GM12878 (cell line): ENCODE results near the gene FBXL16. TPM values are rescaled to one million over a fixed set of nuclear protein-coding genes. Genes with fewer than 3 reads are reported as not detected.

Source experiments
- ASH2L ChIP-seq: fragments of 300-600, 200-600 bp; sonication (generic); IDR thresholded peaks from 2 replicates; pipeline ENCODE4 v1.6.1; 2017; ENCODE audit warnings: low read depth, mild to moderate bottlenecking, borderline replicate concordance
- BCL11A ChIP-seq: IDR thresholded peaks from 2 replicates; pipeline ENCODE4 v1.6.1; 2011; ENCODE audit warnings: low read depth, low read length
- BCLAF1 ChIP-seq: fragments of 450-650 bp; IDR thresholded peaks from 2 replicates; pipeline ENCODE4 v1.6.1; 2017; ENCODE audit warnings: antibody characterized with exemption, mild to moderate bottlenecking, moderate library complexity
- ETV6 ChIP-seq, 2 experiments: fragments of 450-650 bp in 1 of 2; IDR thresholded peaks in 1 of 2; conservative IDR thresholded peaks in 1 of 2; 2 replicates each; pipeline ENCODE4 v1.6.1; 2014; ENCODE audit warnings: antibody characterized with exemption in 1 of 2, borderline replicate concordance in 1 of 2, low read depth in 1 of 2, mild to moderate bottlenecking in 1 of 2, moderate library complexity in 1 of 2
- HDAC6 ChIP-seq: fragments of 200-600 bp; sonication (generic); IDR thresholded peaks from one replicate; pipeline ENCODE4 v1.8.0; 2017; ENCODE audit warnings: antibody characterized with exemption; ENCODE audit not compliant: unreplicated experiment
- IKZF1 ChIP-seq: fragments of 450-650 bp; conservative IDR thresholded peaks from 2 replicates; pipeline ENCODE4 v1.6.1; 2017; ENCODE audit warnings: antibody characterized with exemption, mild to moderate bottlenecking
- MTA2 ChIP-seq: fragments of 450-650 bp; IDR thresholded peaks from 2 replicates; pipeline ENCODE4 v1.6.1; 2016; ENCODE audit warnings: low read depth, mild to moderate bottlenecking, moderate library complexity
- MYC ChIP-seq: IDR thresholded peaks from 2 replicates; pipeline ENCODE4 v1.6.1; 2011; ENCODE audit warnings: mild to moderate bottlenecking, low read length, moderate library complexity, inconsistent platforms; ENCODE audit not compliant: insufficient read depth, insufficient replicate concordance, insufficient read length, severe bottlenecking
- NFYA ChIP-seq: IDR thresholded peaks from 2 replicates; pipeline ENCODE4 v1.6.1; 2011; ENCODE audit warnings: low read depth, mild to moderate bottlenecking, low read length, improper control_type of control experiment, borderline replicate concordance
- NR2F1 ChIP-seq: fragments of 450-650 bp; conservative IDR thresholded peaks from 2 replicates; pipeline ENCODE4 v1.6.1; 2017; ENCODE audit warnings: mild to moderate bottlenecking
- POLR2A ChIP-seq: IDR thresholded peaks from 2 replicates; pipeline ENCODE4 v1.6.1; 2011; ENCODE audit warnings: low read depth, mild to moderate bottlenecking, low read length
- POLR2AphosphoS5 ChIP-seq: IDR thresholded peaks from 2 replicates; pipeline ENCODE4 v1.6.1; 2011; ENCODE audit warnings: mild to moderate bottlenecking, low read length, inconsistent platforms
- RAD21 ChIP-seq: IDR thresholded peaks from 2 replicates; pipeline ENCODE4 v1.6.1; 2011; ENCODE audit warnings: mild to moderate bottlenecking, low read depth, low read length, moderate library complexity; ENCODE audit not compliant: insufficient read depth
- RB1 ChIP-seq: fragments of 450-650 bp; formaldehyde crosslinking; IDR thresholded peaks from 2 replicates; pipeline ENCODE4 v1.6.1; 2017; ENCODE audit warnings: mild to moderate bottlenecking, borderline replicate concordance
- RUNX3 ChIP-seq: IDR thresholded peaks from 2 replicates; pipeline ENCODE4 v1.6.1; 2012; ENCODE audit warnings: low read length, inconsistent platforms
- SMAD5 ChIP-seq: IDR thresholded peaks from 2 replicates; pipeline ENCODE4 v1.6.1; 2016; ENCODE audit warnings: antibody characterized with exemption, low read depth
- SMC3 ChIP-seq: IDR thresholded peaks from 2 replicates; pipeline ENCODE4 v1.6.1; 2011; ENCODE audit warnings: low read length, improper control_type of control experiment, borderline replicate concordance
- STAT1 ChIP-seq: fragments of 450-650 bp; conservative IDR thresholded peaks from 2 replicates; pipeline ENCODE4 v1.6.1; 2014; ENCODE audit warnings: antibody characterized with exemption, mild to moderate bottlenecking
- SUZ12 ChIP-seq: fragments of 200-600 bp; sonication (generic); IDR thresholded peaks from one replicate; pipeline ENCODE4 v1.6.1; 2018; ENCODE audit warnings: antibody characterized with exemption, mild to moderate bottlenecking; ENCODE audit not compliant: unreplicated experiment
- TCF12 ChIP-seq: IDR thresholded peaks from 2 replicates; pipeline ENCODE4 v1.6.1; 2011; ENCODE audit warnings: low read depth, mild to moderate bottlenecking, low read length
- YY1 ChIP-seq: IDR thresholded peaks from 2 replicates; pipeline ENCODE4 v1.6.1; 2011; ENCODE audit warnings: low read depth, mild to moderate bottlenecking, low read length
- ZNF384 ChIP-seq: IDR thresholded peaks from 2 replicates; pipeline ENCODE4 v1.6.1; 2012; ENCODE audit warnings: low read depth, mild to moderate bottlenecking, low read length, improper control_type of control experiment, borderline replicate concordance
- ZSCAN29 ChIP-seq: fragments of 450-650 bp; IDR thresholded peaks from 2 replicates; pipeline ENCODE4 v1.6.1; 2017; ENCODE audit warnings: mild to moderate bottlenecking, moderate library complexity
- polyA plus RNA-seq, 11 experiments: library from polyadenylated mRNA; depleted of rRNA in 4 of 11; unstranded in 6 of 11; stranded (reverse) in 5 of 11; fragments of >200 nt; fragmentation: Nextera tagmentation in 4 of 11; fragmentation: Illumina TruSeq in 1 of 11; extraction: Ambion mirVana in 4 of 11; extraction: Trizol in 1 of 11; gene quantifications; 1 replicate in 1 of 11; 2 replicates in 10 of 11; pipeline versions ENCODE4 v1.2.1 to v1.2.3, GENCODE V29; 2011 to 2016; ENCODE audit warnings: inconsistent platforms in 2 of 11, missing spikeins in 2 of 11, low read depth in 1 of 11
- total RNA-seq, 4 experiments: library from RNA; depleted of rRNA in 3 of 4; stranded (reverse); fragments of >200 nt in 3 of 4; fragmentation: Illumina TruSeq in 1 of 4; extraction: Trizol in 1 of 4; gene quantifications; 2 replicates each; pipeline versions ENCODE4 v1.2.1 to v1.2.3, GENCODE V29; 2013 to 2021
- TF ChIP-seq, protein P1 (sequence below): fragments of 450-650 bp; formaldehyde crosslinking; IDR thresholded peaks from 2 replicates; pipeline ENCODE4 v1.5.0; 2022; ENCODE audit warnings: mild to moderate bottlenecking, missing genetic modification characterization
- TF ChIP-seq, protein P2 (sequence below): IDR thresholded peaks from 2 replicates; pipeline ENCODE4 v1.6.1; 2011; ENCODE audit warnings: borderline replicate concordance, low read depth, mild to moderate bottlenecking, moderate library complexity, mixed read lengths, low read length; ENCODE audit not compliant: insufficient read depth; ENCODE audit errors: extremely low read length

Gene FBXL16
- total and polyA plus RNA-seq, 10 of the 15 experiments (the other 5 are each of a cell fraction or from before 2014, with no cell fraction given), result 0.13 to 1.4 (median 0.24) TPM

- TF ChIP-seq, protein P1, sequence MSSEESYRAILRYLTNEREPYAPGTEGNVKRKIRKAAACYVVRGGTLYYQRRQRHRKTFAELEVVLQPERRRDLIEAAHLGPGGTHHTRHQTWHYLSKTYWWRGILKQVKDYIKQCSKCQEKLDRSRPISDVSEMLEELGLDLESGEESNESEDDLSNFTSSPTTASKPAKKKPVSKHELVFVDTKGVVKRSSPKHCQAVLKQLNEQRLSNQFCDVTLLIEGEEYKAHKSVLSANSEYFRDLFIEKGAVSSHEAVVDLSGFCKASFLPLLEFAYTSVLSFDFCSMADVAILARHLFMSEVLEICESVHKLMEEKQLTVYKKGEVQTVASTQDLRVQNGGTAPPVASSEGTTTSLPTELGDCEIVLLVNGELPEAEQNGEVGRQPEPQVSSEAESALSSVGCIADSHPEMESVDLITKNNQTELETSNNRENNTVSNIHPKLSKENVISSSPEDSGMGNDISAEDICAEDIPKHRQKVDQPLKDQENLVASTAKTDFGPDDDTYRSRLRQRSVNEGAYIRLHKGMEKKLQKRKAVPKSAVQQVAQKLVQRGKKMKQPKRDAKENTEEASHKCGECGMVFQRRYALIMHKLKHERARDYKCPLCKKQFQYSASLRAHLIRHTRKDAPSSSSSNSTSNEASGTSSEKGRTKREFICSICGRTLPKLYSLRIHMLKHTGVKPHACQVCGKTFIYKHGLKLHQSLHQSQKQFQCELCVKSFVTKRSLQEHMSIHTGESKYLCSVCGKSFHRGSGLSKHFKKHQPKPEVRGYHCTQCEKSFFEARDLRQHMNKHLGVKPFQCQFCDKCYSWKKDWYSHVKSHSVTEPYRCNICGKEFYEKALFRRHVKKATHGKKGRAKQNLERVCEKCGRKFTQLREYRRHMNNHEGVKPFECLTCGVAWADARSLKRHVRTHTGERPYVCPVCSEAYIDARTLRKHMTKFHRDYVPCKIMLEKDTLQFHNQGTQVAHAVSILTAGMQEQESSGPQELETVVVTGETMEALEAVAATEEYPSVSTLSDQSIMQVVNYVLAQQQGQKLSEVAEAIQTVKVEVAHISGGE (CRISPR knock-in tag), result no peak
- TF ChIP-seq SMC3 (peak; percentile 37; the same call in 1 of the 2 replicates), HDAC6 (no peak), IKZF1 (no peak), ZNF384 (no peak), RB1 (no peak; the same call in 1 of the 2 replicates), ETV6 (conservative IDR thresholded peaks at IDR 0.05 in 1 of 2, IDR thresholded peaks at IDR 0.05 in 1 of 2; ENCODE audit: borderline replicate concordance in 1 of 2, low read depth in 1 of 2) (no peak), SUZ12 (no peak), ZSCAN29 (no peak), SMAD5 (no peak), TCF12 (0 out of 2 replicates have a peak, but pooled peaks have one; percentile 4), MYC (no peak), RAD21 (peak; percentile 23; the same call in 1 of the 2 replicates), RUNX3 (no peak), YY1 (peak; percentile 38; the same call in 1 of the 2 replicates), NFYA (no peak), BCL11A (no peak), NR2F1 (no peak), ASH2L (no peak), STAT1 (no peak), MTA2 (no peak), BCLAF1 (no peak), POLR2AphosphoS5 (no peak), POLR2A (no peak)
- TF ChIP-seq, protein P2, sequence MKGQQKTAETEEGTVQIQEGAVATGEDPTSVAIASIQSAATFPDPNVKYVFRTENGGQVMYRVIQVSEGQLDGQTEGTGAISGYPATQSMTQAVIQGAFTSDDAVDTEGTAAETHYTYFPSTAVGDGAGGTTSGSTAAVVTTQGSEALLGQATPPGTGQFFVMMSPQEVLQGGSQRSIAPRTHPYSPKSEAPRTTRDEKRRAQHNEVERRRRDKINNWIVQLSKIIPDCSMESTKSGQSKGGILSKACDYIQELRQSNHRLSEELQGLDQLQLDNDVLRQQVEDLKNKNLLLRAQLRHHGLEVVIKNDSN, result no peak
Measured at GRCh38 chr16:660459-661183, 45.0 kb downstream of the FBXL16 start (continued).
